Measurements from ENCODE around the gene ZNF705A.
"Not testable (repeated sequence)": the region's sequence is repeated elsewhere in the genome, so short reads cannot be mapped to it uniquely, and the experiment has no call there.

Gene ZNF705A

DNA sequence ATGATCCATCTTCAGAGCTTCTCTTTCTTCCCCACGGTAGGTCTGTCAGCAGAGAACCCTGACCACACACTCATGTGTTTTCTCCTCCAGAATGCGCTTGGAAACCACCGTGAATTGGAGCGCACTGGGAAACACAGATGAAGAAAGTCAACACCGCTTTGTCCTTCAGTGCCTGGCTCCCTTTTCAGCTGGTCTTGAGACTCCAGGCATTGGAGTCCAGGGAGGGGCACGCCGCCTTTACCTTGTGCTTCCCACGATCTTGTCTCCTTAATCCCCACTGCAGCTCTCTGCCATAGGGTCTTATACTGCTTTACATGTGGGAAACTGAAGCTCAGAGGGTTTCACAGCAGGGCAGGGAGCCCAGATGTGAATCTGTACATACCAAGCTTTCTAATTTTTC lies 69.5 kb downstream of the ZNF705A start:
- no peaks in the 10 kb centered on the region for H3K9me2 ChIP-seq (replicated peaks; ENCODE audit: control insufficient read depth, low read length)
- no peak overlapping the region for H3K4me3 ChIP-seq (ENCODE audit: low read length)
- no peak overlapping the region for H3K4me2 ChIP-seq (ENCODE audit: low read length)

DNA sequence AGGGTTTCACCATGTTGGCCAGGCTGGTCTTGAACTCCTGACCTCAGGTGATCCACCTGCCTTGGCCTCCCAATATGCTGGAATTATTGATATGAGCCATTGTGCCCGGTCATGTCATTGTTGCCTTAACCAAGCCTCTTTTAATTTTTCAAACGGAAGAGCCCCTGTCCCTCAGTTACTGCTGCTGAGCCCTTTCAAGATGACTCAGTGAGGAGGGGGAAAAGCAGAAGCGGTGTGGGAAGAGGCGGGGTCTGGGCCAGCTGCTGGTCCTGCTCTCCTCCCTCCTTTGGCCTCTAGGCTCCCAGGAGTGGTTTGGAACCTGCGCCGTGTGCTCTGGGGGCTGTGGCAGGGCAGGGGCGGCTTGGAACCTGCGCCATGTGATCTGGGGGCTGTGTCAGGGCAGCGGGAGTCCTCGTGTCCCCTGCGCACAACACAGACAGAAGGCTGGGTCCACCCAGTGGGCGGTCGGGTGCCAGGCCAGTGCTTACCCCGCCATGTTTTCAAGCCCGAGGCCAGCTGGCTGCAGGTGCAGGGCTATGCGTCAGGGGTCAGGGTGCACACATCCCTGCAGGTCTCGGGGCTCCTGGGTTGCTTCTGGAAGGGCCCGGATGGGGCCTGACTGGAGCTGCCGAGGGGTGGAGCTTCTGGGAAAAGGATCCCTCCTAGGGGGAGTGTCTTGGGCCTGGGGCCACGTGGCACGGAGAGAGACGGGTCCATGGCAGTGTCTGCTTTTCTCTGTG lies 70.3 kb downstream of the ZNF705A start, which contains the start of gene FAM90A1:
TSS of gene FAM90A1 (minus strand) at position 627 of the 740 bp plus-strand sequence. CDS start 2,786 bp downstream, outside the sequence.
- H4K20me1 ChIP-seq (ENCODE audit: control insufficient read depth, insufficient read depth, low read depth, low read length); H3K9me3 ChIP-seq (ENCODE audit: control insufficient read depth, insufficient read depth, low read length); H3K9me2 ChIP-seq (replicated peaks; ENCODE audit: control insufficient read depth, low read length); H3K27me3 ChIP-seq (ENCODE audit: control insufficient read depth, low read length); H3K4me1 ChIP-seq (ENCODE audit: control insufficient read depth, low read length); H3F3A ChIP-seq (ENCODE audit: control insufficient read depth, insufficient read depth); H3K36me3 ChIP-seq (ENCODE audit: control insufficient read depth, low read length); H3K79me2 ChIP-seq (ENCODE audit: control insufficient read depth, low read length); H3K27ac ChIP-seq (ENCODE audit: low read depth, low read length): not testable (repeated sequence)
- Histone ChIP-seq H3K4me3 (ENCODE audit: low read length) (peak within 1 kb of the TSS; percentile 67), H3K4me2 (ENCODE audit: low read length) (peak within 1 kb of the TSS; percentile 58)

More for the DNA sequence above, 69.5 kb downstream of the ZNF705A start:
- H3K4me1 ChIP-seq (ENCODE audit: control insufficient read depth, low read length) = 0 out of 2 replicates have a peak, but pooled peaks cover 2% of the 10 kb centered on the region
- no peaks in the 10 kb centered on the region for H4K20me1 ChIP-seq (ENCODE audit: control insufficient read depth, insufficient read depth, low read depth, low read length)
- no peaks in the 10 kb centered on the region for H3K79me2 ChIP-seq (ENCODE audit: control insufficient read depth, low read length)
- TF ChIP-seq EZH2phosphoT487 (IDR thresholded peaks at IDR 0.05; ENCODE audit: borderline replicate concordance, low read length) = no peak
- TF ChIP-seq CTCF (IDR thresholded peaks at IDR 0.05; ENCODE audit: low read depth, low read length, poor library complexity, severe bottlenecking) = no peak
- H3K27ac ChIP-seq (ENCODE audit: low read depth, low read length) = no peak overlapping the region
- no peaks in the 10 kb centered on the region for H3K36me3 ChIP-seq (ENCODE audit: control insufficient read depth, low read length)
- H3K27me3 ChIP-seq (ENCODE audit: control insufficient read depth, low read length) = no peaks in the 10 kb centered on the region
- H3F3A ChIP-seq (ENCODE audit: control insufficient read depth, insufficient read depth) = no peaks in the 10 kb centered on the region
- no peaks in the 10 kb centered on the region for H3K9me3 ChIP-seq (ENCODE audit: control insufficient read depth, insufficient read depth, low read length)

GRCh38 chr12:8227732-8228077 lies 70.9 kb downstream of the ZNF705A start:
- H3K79me2 ChIP-seq (ENCODE audit: control insufficient read depth, low read length); H3K27me3 ChIP-seq (ENCODE audit: control insufficient read depth, low read length); H3K36me3 ChIP-seq (ENCODE audit: control insufficient read depth, low read length); H3F3A ChIP-seq (ENCODE audit: control insufficient read depth, insufficient read depth); H3K9me3 ChIP-seq (ENCODE audit: control insufficient read depth, insufficient read depth, low read length); H3K27ac ChIP-seq (ENCODE audit: low read depth, low read length); H4K20me1 ChIP-seq (ENCODE audit: control insufficient read depth, insufficient read depth, low read depth, low read length); H3K9me2 ChIP-seq (replicated peaks; ENCODE audit: control insufficient read depth, low read length): not testable (repeated sequence)
- peaks cover 11% of the 10 kb centered on the region for H3K4me1 ChIP-seq (ENCODE audit: control insufficient read depth, low read length)
- peak overlapping the region; percentile 67 for H3K4me3 ChIP-seq (ENCODE audit: low read length)
- H3K4me2 ChIP-seq (ENCODE audit: low read length) = peak overlapping the region; percentile 58

DNA sequence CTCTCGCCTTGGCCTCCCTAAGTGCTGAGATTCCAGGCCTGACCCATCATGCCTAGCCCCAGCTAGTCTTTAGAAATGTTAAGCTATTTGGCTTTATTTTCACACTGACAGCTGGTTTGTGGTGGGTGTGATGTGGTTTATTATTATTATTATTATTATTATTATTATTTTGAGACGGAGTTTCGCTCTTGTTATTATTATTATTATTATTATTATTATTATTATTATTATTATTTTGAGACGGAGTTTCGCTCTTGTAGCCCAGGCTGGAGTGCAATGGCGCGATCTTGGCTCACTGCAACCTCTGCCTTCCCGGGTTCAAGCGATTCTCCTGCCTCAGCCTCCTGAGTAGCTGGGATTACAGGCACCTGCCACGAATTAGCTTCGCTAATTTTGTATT lies 71.8 kb downstream of the ZNF705A start:
- H3K79me2 ChIP-seq (ENCODE audit: control insufficient read depth, low read length); H3K9me3 ChIP-seq (ENCODE audit: control insufficient read depth, insufficient read depth, low read length); H3K27ac ChIP-seq (ENCODE audit: low read depth, low read length); H3K4me2 ChIP-seq (ENCODE audit: low read length); H3K36me3 ChIP-seq (ENCODE audit: control insufficient read depth, low read length); H3K27me3 ChIP-seq (ENCODE audit: control insufficient read depth, low read length); H3F3A ChIP-seq (ENCODE audit: control insufficient read depth, insufficient read depth); H4K20me1 ChIP-seq (ENCODE audit: control insufficient read depth, insufficient read depth, low read depth, low read length); H3K4me3 ChIP-seq (ENCODE audit: low read length); H3K9me2 ChIP-seq (replicated peaks; ENCODE audit: control insufficient read depth, low read length): not testable (repeated sequence)
- peaks cover 11% of the 10 kb centered on the region for H3K4me1 ChIP-seq (ENCODE audit: control insufficient read depth, low read length)

- not testable (repeated sequence) for H3K9me3 ChIP-seq (ENCODE audit: control insufficient read depth, insufficient read depth, low read length); H3K27ac ChIP-seq (ENCODE audit: low read depth, low read length); H3K4me3 ChIP-seq (ENCODE audit: low read length); H4K20me1 ChIP-seq (ENCODE audit: control insufficient read depth, insufficient read depth, low read depth, low read length); H3K9me2 ChIP-seq (replicated peaks; ENCODE audit: control insufficient read depth, low read length); H3K27me3 ChIP-seq (ENCODE audit: control insufficient read depth, low read length); H3K79me2 ChIP-seq (ENCODE audit: control insufficient read depth, low read length); H3K4me2 ChIP-seq (ENCODE audit: low read length); H3F3A ChIP-seq (ENCODE audit: control insufficient read depth, insufficient read depth); H3K36me3 ChIP-seq (ENCODE audit: control insufficient read depth, low read length)
- H3K4me1 ChIP-seq (ENCODE audit: control insufficient read depth, low read length) = peaks cover 11% of the 10 kb centered on the region
Observed at GRCh38 chr12:8229486-8229885, 72.7 kb downstream of the ZNF705A start.
